ENCODE results near the gene RHCE. TPM values are rescaled to one million over a fixed set of nuclear protein-coding genes. Genes with fewer than 3 reads are reported as not detected.
A peak's percentile ranks its signal among the peaks of the same experiment; 100 is the strongest.
"Not testable (repeated sequence)": the region's sequence is repeated elsewhere in the genome, so short reads cannot be mapped to it uniquely, and the experiment has no call there.

Gene RHCE
- total and polyA plus RNA-seq, 8 donors: 0.23 to 0.90 (median 0.49) TPM

- FAIRE-seq; H3K9me3 ChIP-seq; H3K36me3 ChIP-seq; H3K4me1 ChIP-seq; H3K27ac ChIP-seq; DNase-seq; ATAC-seq; H3K4me3 ChIP-seq; intact Hi-C loops (cut with DNase I); H3K27me3 ChIP-seq: not testable (repeated sequence)
- 96 to 100% methylated on average over 1 of the region's 1 CpG for WGBS, 2 donors
These were observed 6.0 kb downstream of the RHCE start for GRCh38 chr1:25414578-25414977.

GRCh38 chr1:25414157-25414556 is 6.5 kb downstream of the RHCE start:
- 90 to 92% methylated on average over 1 to 4 of the region's 6 CpGs for WGBS, 2 donors
- H3K27me3 ChIP-seq; intact Hi-C loops (cut with DNase I); H3K27ac ChIP-seq; DNase-seq; H3K4me3 ChIP-seq; ATAC-seq; FAIRE-seq; H3K36me3 ChIP-seq; H3K4me1 ChIP-seq; H3K9me3 ChIP-seq: not testable (repeated sequence)

GRCh38 chr1:25412872-25413623 is 7.6 kb downstream of the RHCE start:
- H3K27me3 ChIP-seq; H3K4me1 ChIP-seq; H3K9me3 ChIP-seq; ATAC-seq; intact Hi-C loops (cut with DNase I); H3K27ac ChIP-seq; H3K36me3 ChIP-seq; FAIRE-seq; DNase-seq; H3K4me3 ChIP-seq: not testable (repeated sequence)
- WGBS, 2 donors: 91 to 96% methylated on average over 13 of the region's 14 CpGs

- FAIRE-seq, H3K4me3 ChIP-seq, H3K4me1 ChIP-seq, ATAC-seq, H3K27me3 ChIP-seq, DNase-seq, H3K9me3 ChIP-seq, H3K36me3 ChIP-seq, H3K27ac ChIP-seq: not testable (repeated sequence)
- intact Hi-C loops (cut with DNase I): loop anchor here in 1 of 3 donors (10.0 kb wide), 1 partner anchor 405 kb away; the partner anchor contains the start of gene MTFR1L
- 88 to 92% methylated on average over 10 of the region's 10 CpGs for WGBS, 2 donors
These were observed 10.8 kb downstream of the RHCE start for GRCh38 chr1:25409641-25410427.

GRCh38 chr1:25405731-25406305 is 14.8 kb downstream of the RHCE start:
- 80 to 83% methylated on average over 8 to 9 of the region's 12 CpGs for WGBS, 2 donors
- H3K4me3 ChIP-seq: not testable (repeated sequence)
- intact Hi-C loops (cut with DNase I): loop anchor here in 1 of 3 donors (10.0 kb wide), 1 partner anchor 409 kb away; the partner anchor contains the start of gene MTFR1L

GRCh38 chr1:25402947-25403803 is 17.4 kb downstream of the RHCE start:
- ATAC-seq: peak; percentile 71 to 95 (median 90)
- WGBS, 2 donors: 7 to 15% methylated on average over 6 of the region's 8 CpGs
- FAIRE-seq, H3K9me3 ChIP-seq, H3K36me3 ChIP-seq, H3K4me3 ChIP-seq, DNase-seq, H3K27ac ChIP-seq, H3K4me1 ChIP-seq, H3K27me3 ChIP-seq: not testable (repeated sequence)
- peak in 2 of 4 donors; percentile 7 to 20 for TF ChIP-seq CTCF (IDR thresholded peaks at IDR 0.05)
- intact Hi-C loops (cut with DNase I): loop anchor here in 1 of 3 donors (5.0 to 10.0 kb wide), 2 partner anchors 119 to 412 kb away; partner anchors contain the start of gene MTFR1L

More at GRCh38 chr1:25405731-25406305, 14.8 kb downstream of the RHCE start:
- not testable (repeated sequence) for ATAC-seq, H3K4me1 ChIP-seq, DNase-seq, H3K27me3 ChIP-seq, H3K36me3 ChIP-seq, FAIRE-seq, H3K27ac ChIP-seq, H3K9me3 ChIP-seq

GRCh38 chr1:25398079-25398478 is 22.5 kb downstream of the RHCE start:
- H3K9me3 ChIP-seq; H3K27ac ChIP-seq; H3K4me1 ChIP-seq; intact Hi-C loops (cut with DNase I); H3K27me3 ChIP-seq; H3K36me3 ChIP-seq; FAIRE-seq; ATAC-seq; DNase-seq; H3K4me3 ChIP-seq: not testable (repeated sequence)
- WGBS, 2 donors: no CpG with 5 or more reads among the region's 2 CpGs

- intact Hi-C loops (cut with DNase I); H3K9me3 ChIP-seq; H3K4me1 ChIP-seq; H3K36me3 ChIP-seq; H3K27me3 ChIP-seq; H3K27ac ChIP-seq; H3K4me3 ChIP-seq; ATAC-seq; DNase-seq; FAIRE-seq: not testable (repeated sequence)
- WGBS, 2 donors: 62 to 79% methylated on average over 4 to 5 of the region's 10 CpGs
These were observed 23.1 kb downstream of the RHCE start for GRCh38 chr1:25397549-25397948.

All from pancreas (tissue), 10 donors.